ENCODE data around the gene SLC39A5.

Gene SLC39A5

DNA sequence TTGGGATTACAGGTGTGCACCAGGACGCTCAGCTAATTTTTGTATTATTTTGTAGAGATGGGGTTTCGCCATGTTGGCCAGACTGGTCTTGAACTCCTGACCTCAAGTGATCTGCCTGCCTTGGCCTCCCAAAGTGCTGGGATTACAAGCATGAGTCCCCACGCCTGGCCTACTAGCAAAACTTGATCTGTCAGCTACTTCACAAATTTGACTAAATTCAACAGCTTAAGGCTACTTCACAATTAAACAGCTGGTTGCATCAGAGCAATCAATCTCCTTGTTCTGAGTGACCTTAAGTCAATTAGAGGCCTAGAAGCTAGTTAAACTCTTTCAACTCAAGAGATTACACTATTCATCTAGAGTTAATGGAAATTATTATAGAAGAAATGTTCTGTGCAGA is 49.1 kb downstream of the SLC39A5 start:
- TF ChIP-seq, protein P1, sequence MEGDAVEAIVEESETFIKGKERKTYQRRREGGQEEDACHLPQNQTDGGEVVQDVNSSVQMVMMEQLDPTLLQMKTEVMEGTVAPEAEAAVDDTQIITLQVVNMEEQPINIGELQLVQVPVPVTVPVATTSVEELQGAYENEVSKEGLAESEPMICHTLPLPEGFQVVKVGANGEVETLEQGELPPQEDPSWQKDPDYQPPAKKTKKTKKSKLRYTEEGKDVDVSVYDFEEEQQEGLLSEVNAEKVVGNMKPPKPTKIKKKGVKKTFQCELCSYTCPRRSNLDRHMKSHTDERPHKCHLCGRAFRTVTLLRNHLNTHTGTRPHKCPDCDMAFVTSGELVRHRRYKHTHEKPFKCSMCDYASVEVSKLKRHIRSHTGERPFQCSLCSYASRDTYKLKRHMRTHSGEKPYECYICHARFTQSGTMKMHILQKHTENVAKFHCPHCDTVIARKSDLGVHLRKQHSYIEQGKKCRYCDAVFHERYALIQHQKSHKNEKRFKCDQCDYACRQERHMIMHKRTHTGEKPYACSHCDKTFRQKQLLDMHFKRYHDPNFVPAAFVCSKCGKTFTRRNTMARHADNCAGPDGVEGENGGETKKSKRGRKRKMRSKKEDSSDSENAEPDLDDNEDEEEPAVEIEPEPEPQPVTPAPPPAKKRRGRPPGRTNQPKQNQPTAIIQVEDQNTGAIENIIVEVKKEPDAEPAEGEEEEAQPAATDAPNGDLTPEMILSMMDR (IDR thresholded peaks at IDR 0.05) = no peak

DNA sequence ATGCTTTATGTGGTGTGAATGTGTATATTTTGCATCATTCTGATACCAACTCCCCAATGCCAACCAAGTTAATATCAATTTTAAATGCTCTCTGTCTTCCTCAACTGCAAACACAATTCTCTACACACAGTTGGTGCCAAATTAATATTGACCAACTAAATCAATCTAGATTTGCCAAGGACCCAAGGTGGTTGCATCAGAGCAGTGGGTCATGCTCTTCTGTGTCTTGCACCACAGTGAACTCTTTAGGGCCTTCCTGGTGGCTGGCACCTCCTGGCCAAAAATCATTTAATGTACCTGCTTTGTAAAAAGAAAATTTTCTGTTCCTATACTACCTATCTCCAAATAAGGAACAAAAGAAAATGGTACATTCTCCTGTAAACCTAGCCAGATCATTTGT is 51.0 kb downstream of the SLC39A5 start:
- TF ChIP-seq, protein P1 (IDR thresholded peaks at IDR 0.05) = no peak

GRCh38 chr12:56282030-56282429 is 52.2 kb downstream of the SLC39A5 start:
- TF ChIP-seq, protein P1 (IDR thresholded peaks at IDR 0.05) = no peak

GRCh38 chr12:56282579-56282978 is 52.7 kb downstream of the SLC39A5 start:
- TF ChIP-seq, protein P1 (IDR thresholded peaks at IDR 0.05) = no peak

- TF ChIP-seq, protein P1 (IDR thresholded peaks at IDR 0.05) = no peak
Observed at GRCh38 chr12:56286044-56286830, 56.4 kb downstream of the SLC39A5 start.
